Measurements from ENCODE around the gene LRRFIP1.

DNA sequence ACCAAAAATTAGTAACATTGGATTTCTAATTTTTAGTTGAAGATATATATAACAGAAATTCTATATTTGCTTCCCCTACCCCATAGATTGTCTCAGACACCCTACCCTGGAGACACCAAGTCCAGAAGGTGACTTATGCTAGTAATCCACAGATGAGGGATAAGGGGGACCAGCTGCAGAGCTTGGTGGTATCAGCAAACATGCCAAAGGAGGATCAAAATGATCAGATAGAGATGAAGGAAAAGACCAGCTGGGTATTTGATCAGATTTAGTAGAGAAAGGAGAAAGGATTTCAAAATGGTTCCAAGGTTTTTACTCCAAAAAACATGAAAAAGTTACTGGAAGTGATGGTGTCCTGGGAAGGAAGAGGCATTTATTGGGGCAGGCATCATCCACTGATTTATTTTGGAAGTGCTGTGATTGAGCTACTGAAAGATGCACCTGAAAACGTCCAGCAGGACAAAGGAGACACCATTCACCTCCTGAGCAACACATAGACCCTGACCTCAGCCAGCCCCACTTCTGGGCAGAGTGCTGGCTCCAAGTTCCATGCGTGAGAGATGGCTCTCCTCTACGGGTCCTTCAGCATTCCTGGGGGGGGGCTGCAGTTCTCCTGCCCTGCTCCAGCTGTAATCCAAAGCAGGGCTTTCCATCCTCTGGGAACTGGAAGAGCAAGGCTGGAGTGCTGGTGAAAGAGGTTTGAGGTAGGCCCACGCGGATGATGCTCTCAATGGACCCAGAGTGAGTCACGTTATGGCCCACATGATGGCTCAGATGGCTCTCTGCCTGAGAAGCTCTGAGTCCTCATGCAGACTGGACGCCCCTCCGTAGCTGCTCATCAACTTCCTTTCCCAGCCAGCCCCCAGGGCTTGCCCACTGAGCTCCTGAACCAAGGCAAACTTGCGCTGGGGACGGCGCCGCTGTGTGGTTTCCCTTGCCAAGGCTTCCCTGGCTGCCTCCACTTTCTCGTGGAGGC, 3.7 kb upstream of the LRRFIP1 start:
- TF ChIP-seq EP300 (IDR thresholded peaks at IDR 0.05; ENCODE audit: borderline replicate concordance in 1 of 2, low read depth in 1 of 2, low read length in 1 of 2), result no peak
- TF ChIP-seq, protein P1, sequence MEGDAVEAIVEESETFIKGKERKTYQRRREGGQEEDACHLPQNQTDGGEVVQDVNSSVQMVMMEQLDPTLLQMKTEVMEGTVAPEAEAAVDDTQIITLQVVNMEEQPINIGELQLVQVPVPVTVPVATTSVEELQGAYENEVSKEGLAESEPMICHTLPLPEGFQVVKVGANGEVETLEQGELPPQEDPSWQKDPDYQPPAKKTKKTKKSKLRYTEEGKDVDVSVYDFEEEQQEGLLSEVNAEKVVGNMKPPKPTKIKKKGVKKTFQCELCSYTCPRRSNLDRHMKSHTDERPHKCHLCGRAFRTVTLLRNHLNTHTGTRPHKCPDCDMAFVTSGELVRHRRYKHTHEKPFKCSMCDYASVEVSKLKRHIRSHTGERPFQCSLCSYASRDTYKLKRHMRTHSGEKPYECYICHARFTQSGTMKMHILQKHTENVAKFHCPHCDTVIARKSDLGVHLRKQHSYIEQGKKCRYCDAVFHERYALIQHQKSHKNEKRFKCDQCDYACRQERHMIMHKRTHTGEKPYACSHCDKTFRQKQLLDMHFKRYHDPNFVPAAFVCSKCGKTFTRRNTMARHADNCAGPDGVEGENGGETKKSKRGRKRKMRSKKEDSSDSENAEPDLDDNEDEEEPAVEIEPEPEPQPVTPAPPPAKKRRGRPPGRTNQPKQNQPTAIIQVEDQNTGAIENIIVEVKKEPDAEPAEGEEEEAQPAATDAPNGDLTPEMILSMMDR (IDR thresholded peaks at IDR 0.05), result no peak

Measured in SK-N-SH (cell line).